Measurements from ENCODE around the gene CHD2.

Gene CHD2

GRCh38 chr15:92944946-92945521 lies 44.9 kb downstream of the CHD2 start:
- Histone ChIP-seq H3K4me1 (no peaks in the 10 kb centered on the region), H3K9ac (no peak overlapping the region), H3K4me2 (ENCODE audit: low read length) (no peak overlapping the region), H3K27me3 (ENCODE audit: control insufficient read depth, insufficient read depth, low read length) (no peaks in the 10 kb centered on the region), H3K27ac (no peak overlapping the region), H3K36me3 (ENCODE audit: control insufficient read depth, insufficient read depth, low read length) (no peaks in the 10 kb centered on the region), H2AFZ (no peak overlapping the region), H3K9me3 (ENCODE audit: control insufficient read depth, low read length) (no peaks in the 10 kb centered on the region), H3K79me2 (peaks cover 12% of the 10 kb centered on the region), H3K4me3 (ENCODE audit: low read depth, low read length) (no peak overlapping the region)
- no peak for TF ChIP-seq CTCF (IDR thresholded peaks at IDR 0.05)

- Histone ChIP-seq H3K27ac (no peak overlapping the region), H3K36me3 (ENCODE audit: control insufficient read depth, insufficient read depth, low read length) (no peaks in the 10 kb centered on the region), H3K27me3 (ENCODE audit: control insufficient read depth, insufficient read depth, low read length) (no peaks in the 10 kb centered on the region), H3K4me3 (ENCODE audit: low read depth, low read length) (no peak overlapping the region), H3K4me2 (ENCODE audit: low read length) (no peak overlapping the region), H3K4me1 (no peaks in the 10 kb centered on the region), H3K9ac (no peak overlapping the region), H3K79me2 (peaks cover 12% of the 10 kb centered on the region), H3K9me3 (ENCODE audit: control insufficient read depth, low read length) (no peaks in the 10 kb centered on the region), H2AFZ (no peak overlapping the region)
- TF ChIP-seq CTCF (IDR thresholded peaks at IDR 0.05): no peak
These were observed 47.1 kb downstream of the CHD2 start for GRCh38 chr15:92947071-92947730.

GRCh38 chr15:92949604-92950249 lies 49.6 kb downstream of the CHD2 start:
- Histone ChIP-seq H3K4me2 (ENCODE audit: low read length) (no peak overlapping the region), H2AFZ (no peak overlapping the region), H3K9me3 (ENCODE audit: control insufficient read depth, low read length) (no peaks in the 10 kb centered on the region), H3K36me3 (ENCODE audit: control insufficient read depth, insufficient read depth, low read length) (no peaks in the 10 kb centered on the region), H3K4me3 (ENCODE audit: low read depth, low read length) (no peak overlapping the region), H3K4me1 (no peaks in the 10 kb centered on the region), H3K27me3 (ENCODE audit: control insufficient read depth, insufficient read depth, low read length) (no peaks in the 10 kb centered on the region), H3K79me2 (peaks cover 14% of the 10 kb centered on the region), H3K9ac (no peak overlapping the region), H3K27ac (no peak overlapping the region)
- TF ChIP-seq CTCF (IDR thresholded peaks at IDR 0.05): no peak

GRCh38 chr15:92951800-92952457 lies 51.8 kb downstream of the CHD2 start:
- H3K27me3 ChIP-seq (ENCODE audit: control insufficient read depth, insufficient read depth, low read length): no peaks in the 10 kb centered on the region
- H2AFZ ChIP-seq: no peak overlapping the region
- H3K9me3 ChIP-seq (ENCODE audit: control insufficient read depth, low read length): no peaks in the 10 kb centered on the region
- no peak overlapping the region for H3K27ac ChIP-seq
- H3K79me2 ChIP-seq: peaks cover 12% of the 10 kb centered on the region
- no peaks in the 10 kb centered on the region for H3K36me3 ChIP-seq (ENCODE audit: control insufficient read depth, insufficient read depth, low read length)
- H3K4me3 ChIP-seq (ENCODE audit: low read depth, low read length): no peak overlapping the region
- H3K9ac ChIP-seq: no peak overlapping the region
- TF ChIP-seq CTCF (IDR thresholded peaks at IDR 0.05): no peak
- H3K4me2 ChIP-seq (ENCODE audit: low read length): no peak overlapping the region
- no peaks in the 10 kb centered on the region for H3K4me1 ChIP-seq

Data from parathyroid adenoma (tissue), 2 donors.